ENCODE data around the gene KRTAP5-6.

KRTAP5-6 gene

DNA sequence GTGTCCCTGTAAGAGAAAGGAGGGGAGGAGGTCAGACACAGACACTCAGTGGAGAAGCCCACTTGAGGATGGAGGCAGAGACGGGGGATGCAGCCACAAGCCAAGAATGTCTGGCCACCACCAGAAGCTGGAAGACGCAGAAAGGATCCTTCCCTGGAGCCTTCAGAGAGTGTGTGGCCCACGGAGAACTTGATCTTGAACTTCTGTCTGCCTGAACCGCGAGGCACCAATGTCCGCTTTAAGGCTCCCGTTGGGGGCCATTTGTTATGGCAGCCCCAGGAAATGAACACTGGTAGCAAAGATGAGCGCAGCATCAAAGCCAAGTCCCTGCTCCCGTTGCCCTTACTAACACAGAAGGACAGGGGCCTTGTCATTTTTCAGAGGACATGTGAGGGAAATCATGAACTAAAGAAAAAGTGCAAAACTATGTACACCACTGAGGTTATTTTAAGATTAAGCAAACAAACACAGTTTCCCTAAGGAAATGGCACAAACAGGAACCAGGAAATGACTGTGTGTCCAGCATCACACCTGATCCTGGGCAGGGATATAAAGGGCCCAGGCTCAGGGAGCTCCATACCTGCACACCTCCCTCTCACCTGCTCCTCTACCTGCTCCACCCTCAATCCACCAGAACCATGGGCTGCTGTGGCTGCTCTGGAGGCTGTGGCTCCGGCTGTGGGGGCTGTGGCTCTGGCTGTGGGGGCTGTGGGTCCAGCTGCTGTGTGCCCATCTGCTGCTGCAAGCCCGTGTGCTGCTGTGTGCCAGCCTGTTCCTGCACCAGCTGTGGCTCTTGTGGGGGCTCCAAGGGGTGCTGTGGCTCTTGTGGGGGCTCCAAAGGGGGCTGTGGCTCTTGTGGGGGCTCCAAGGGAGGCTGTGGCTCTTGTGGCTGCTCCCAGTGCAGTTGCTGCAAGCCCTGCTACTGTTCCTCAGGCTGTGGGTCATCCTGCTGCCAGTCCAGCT lies at the start of gene KRTAP5-6:
Gene KRTAP5-6, plus strand, starts transcription at position 588 of the 963 bp plus-strand sequence. Its CDS starts 51 bp downstream, at position 639.
- no peak for DNase-seq (ENCODE audit: low spot score)

DNA sequence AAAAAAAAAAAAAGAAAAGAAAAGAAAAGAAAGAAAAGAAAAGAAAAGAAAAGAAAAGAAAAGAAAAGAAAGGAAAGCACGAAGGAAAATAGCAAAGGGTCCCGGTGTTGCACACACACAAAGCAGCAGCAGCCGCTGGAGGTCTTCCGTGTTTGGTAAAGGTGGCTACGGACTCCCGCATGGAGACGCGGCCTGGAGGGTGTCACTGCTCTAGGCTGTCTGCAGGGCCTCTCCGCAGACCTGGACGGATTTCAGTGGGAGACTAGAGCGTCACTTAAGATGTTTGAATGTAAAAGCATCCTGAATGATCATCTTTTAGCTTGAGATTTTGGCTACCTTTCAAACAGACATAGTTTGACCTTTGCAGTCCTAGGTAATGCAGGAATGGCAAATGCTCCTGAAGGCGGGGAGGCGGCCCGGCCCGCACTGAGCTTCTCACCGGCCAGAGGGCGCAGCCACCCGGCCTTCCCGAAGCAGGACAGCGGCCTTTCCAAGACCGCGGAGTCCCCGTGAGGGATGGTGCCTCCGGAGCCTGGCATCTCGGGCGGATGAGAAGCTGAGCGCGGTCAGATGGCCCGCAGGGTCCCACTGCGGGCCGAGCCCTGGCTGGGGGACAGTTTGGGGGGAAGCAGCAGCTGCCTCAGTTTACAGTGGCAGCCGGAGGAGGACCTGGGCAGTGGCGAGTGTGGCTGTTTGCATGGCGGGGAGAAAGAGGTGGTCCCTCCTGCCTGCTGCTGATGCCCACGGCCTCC lies 48.9 kb upstream of the KRTAP5-6 start:
- no peak for DNase-seq (ENCODE audit: low spot score)

GRCh38 chr11:1648653-1649420 lies 48.2 kb upstream of the KRTAP5-6 start:
- DNase-seq (ENCODE audit: low spot score), result no peak

- DNase-seq (ENCODE audit: low spot score), result no peak
Measured at GRCh38 chr11:1650034-1650917, 46.7 kb upstream of the KRTAP5-6 start.

- no peak for DNase-seq (ENCODE audit: low spot score)
Measured at GRCh38 chr11:1650918-1651262, 46.1 kb upstream of the KRTAP5-6 start.

DNA sequence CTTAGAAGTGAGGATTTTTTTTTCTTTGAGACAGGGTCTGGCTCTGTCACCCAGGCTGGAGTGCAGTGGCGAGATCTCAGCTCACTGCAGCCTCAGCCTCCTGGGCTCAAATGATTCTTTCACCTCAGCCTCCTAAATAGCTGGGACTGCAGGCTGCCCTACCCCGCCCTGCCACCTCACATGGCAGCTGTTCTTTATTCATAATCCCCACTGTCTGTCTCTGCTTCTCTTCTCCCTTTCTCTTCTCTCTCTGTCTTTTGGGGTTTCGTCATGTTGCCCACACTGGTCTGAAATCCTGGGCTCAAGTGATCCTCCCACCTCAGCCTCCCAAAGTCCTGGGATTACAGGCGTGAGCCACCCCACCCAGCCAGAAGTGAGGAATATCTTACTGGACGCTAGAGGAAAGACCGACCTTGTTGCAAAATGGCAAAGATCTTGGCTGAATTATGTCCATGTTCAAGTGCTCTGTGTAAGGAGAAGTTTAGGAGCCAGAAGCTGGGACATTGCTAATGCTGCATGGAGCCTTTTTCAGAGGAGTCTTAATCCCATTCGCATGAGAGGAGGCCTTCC lies 45.5 kb upstream of the KRTAP5-6 start:
- DNase-seq (ENCODE audit: low spot score), result no peak

DNA sequence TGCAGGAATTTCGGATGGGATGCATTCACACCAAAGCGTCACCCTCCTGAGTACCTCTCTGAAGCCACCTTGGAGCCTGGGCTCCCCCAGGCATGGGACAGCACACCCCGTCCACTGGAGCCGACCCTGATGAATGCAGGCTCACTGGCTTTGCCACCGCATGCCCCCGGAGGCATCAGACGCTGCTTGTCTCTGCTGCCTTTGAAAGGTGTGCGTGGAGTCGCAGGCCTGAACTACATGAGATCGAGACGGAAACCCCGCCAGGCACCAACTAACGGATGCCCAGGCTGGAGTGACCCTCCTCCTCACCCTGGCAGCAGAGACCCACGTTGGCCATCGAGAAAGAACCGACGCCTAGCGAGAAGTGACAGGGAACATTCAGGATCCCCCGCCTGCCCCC lies 45.0 kb upstream of the KRTAP5-6 start:
- no peak for DNase-seq (ENCODE audit: low spot score)

- DNase-seq (ENCODE audit: low spot score), result no peak
Measured at GRCh38 chr11:1652442-1652770, 44.6 kb upstream of the KRTAP5-6 start.

DNA sequence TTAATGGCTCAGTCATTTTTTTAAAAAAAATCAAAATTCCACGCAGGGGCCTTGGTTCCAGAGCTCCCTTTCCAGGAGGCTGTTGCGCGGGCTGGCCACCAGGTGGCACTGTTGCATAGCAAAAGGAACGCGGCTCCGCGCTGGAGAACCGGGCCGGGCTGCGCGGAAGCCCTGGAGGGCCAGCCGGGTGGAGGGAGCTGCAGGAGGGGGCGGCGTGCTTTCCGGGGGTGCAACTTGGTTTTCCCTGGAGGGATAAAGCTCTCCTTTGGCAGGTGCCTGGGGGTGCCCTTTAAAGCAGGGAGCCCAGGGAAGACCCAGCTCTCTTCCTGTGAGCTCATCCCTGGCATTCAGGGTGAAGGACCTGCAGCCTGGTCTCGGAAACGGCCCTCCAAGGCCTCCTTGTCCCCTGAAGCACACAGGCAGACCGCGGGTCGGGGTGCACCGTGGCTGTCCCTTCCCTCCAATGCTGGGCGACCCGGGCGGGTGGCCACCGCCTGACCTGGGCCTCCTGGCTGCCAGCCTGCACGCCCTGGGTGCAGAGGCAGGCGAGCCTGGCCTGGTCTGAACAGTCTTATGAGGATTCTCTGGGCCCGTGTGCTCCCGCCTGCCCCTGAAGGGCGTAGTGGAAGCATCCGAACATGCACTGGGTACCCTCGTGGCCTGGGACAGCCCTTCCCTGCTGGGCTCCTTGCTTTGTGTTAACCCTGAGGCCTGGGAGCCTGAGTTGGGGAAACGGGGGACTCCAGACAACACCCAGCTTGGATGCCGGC lies 44.0 kb upstream of the KRTAP5-6 start:
- peak; percentile 88 for DNase-seq (ENCODE audit: low spot score)

DNA sequence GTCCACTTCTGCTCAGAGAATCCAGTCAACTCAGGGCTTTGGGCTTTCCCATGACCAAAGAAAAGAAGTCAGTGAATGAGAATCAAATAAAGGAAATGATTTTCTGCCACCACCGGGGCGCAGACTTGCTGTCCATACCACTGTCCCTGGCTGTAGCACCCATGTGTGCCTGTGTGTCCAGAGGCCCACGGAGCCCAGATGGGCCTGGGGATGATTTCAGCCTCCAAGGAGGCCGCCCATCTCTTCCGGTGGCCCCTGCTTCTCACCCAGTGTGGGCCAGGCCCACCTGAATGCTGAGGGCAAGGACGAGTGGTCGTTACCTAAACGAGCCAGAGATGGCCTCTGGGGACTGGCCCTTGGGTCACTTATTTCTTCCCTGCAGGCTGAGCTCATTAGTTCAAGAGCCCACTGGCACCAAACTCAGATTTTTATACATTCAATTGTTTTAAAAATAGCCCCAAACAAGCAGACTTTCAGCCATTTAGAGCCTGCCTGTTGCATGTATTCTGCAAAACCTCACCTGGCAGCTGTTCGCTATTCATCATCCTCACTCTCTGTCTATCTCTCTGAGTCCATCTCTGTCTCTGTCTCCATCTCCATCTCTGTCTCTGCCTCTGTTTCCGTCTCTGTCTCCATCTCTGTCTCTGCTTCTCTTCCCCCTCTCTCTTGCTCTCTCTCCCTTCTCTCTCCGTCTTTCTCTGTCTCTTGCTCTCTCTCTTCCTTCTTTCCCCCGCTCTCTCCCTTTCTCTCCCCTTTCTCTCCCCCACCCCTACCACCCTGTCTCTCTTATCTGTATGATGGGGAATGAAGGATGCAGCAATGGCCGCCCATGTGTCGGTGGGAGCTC lies 43.2 kb upstream of the KRTAP5-6 start:
- DNase-seq (ENCODE audit: low spot score), result peak; percentile 43

GRCh38 chr11:1654388-1655167 lies 42.4 kb upstream of the KRTAP5-6 start:
- peak; percentile 51 for DNase-seq (ENCODE audit: low spot score)

GRCh38 chr11:1655168-1656060 lies 41.6 kb upstream of the KRTAP5-6 start:
- DNase-seq (ENCODE audit: low spot score), result no peak

DNA sequence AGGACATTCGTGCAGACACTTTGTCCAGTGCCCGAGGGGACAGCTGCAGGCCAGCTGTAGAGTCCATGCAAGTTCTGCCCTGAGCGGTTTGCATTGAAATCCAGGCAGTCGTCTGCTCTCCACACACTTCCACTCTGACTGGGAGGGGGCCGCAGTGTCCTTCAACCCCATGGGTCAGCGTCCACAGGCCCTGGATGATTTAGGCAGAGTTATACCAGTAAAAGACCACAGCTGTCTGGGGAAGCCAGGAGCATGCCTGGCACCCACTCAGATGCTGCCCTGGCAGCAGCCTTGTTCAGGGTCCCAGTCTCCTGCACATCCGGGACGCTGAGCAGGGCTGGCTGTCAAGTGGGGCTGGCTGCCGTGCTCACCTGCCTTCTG lies 40.9 kb upstream of the KRTAP5-6 start:
- DNase-seq (ENCODE audit: low spot score), result no peak

DNA sequence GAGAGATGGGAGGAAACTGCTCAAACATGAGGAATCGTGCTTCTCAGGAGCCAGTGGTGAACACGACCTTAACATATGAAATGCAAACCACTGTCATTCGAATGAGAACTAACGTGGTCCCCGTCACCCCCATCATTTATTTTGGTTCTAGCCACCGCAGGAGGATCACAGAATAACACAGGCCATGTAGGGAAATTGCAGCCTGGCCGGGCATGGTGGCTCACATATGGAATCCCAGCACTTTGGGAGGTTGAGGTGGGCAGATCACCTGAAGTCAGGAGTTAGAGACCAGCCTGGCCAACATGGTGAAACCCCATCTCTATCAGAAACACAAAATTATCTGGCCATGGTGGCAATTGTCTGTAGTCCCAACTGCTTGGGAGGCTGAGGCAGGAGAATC lies 40.3 kb upstream of the KRTAP5-6 start:
- DNase-seq (ENCODE audit: low spot score), result no peak

DNA sequence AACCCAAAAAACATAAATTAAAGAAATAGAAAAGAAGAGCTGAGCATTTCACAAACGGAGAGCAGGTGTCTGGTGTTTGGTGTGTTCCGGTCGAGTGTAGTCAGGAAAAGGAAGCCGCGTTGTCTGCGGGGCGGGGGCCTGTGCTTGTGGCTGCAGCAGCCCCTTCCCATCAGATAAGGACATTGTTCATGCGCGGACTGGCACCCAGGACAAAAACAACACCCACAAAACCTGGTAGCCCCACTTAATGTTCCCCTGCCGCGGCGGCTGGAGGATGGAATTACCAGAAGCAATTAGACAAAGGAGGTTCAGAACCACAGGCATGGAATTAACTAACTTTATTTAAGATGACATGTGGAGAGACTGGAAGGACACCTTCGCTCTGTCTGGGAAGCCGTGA lies 37.5 kb upstream of the KRTAP5-6 start:
- DNase-seq (ENCODE audit: low spot score), result no peak

GRCh38 chr11:1660111-1660867 lies 36.7 kb upstream of the KRTAP5-6 start:
- no peak for DNase-seq (ENCODE audit: low spot score)

Measured in HuH-7.5 (cell line).